ENCODE results near the gene NKX1-2.

NKX1-2 gene

DNA sequence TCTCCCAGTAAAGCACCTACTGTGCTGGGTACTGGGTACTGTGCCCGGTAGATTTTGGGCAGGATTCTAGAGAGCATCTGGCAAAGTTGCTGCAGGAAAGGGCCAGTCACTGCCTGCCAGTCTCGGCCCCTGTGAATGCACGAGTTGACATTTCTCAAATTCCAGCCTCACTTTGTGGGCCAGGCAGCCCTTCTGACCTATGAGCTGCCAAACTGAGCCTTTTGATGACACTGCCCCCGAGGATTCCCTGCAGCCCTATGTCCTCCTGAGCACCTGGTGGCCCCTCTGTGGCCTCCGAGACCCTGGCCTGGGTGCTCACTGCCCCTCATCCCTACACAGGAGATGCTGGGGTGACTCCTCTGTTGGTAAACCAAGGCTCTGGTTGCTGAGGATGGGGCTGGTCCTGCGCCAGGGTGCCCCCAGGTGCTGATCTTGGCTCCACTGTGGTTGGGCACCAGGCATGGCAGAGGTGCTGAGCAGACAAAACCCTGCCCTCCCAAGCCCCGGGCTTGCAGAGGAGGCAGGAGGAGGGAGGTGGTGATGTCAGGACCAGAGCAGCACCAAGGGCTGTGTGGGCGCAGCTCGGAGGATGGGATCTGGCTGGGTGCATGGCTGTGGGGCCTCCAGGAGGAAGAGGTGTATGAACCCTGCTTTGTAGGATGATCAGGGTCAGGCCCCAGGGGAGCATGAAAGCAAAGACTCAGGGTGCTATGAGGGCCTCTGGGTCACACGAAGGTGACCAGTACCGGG lies 28.0 kb upstream of the NKX1-2 start:
- Histone ChIP-seq H2AFZ (ENCODE audit: low read length) (no peak overlapping the region), H3K9me3 (replicated peaks; ENCODE audit: insufficient read depth, low read length) (no peaks in the 10 kb centered on the region), H4K20me1 (ENCODE audit: insufficient read depth, low read length) (no peaks in the 10 kb centered on the region), H3K27ac (ENCODE audit: low read length) (no peak overlapping the region), H3K36me3 (replicated peaks; ENCODE audit: insufficient read depth, low read length) (no peaks in the 10 kb centered on the region), H3F3A (ENCODE audit: insufficient read depth, low read length) (no peaks in the 10 kb centered on the region), H3K79me2 (ENCODE audit: low read length) (no peaks in the 10 kb centered on the region), H3K9ac (ENCODE audit: low read length) (no peak overlapping the region), H3K4me3 (ENCODE audit: low read length) (no peak overlapping the region), H3K9me2 (replicated peaks; ENCODE audit: insufficient read depth, low read length) (no peaks in the 10 kb centered on the region), H3K27me3 (replicated peaks; ENCODE audit: insufficient read depth, low read length) (no peaks in the 10 kb centered on the region), H3K4me2 (ENCODE audit: low read depth, low read length) (no peak overlapping the region), H3K4me1 (ENCODE audit: low read length) (no peaks in the 10 kb centered on the region)
- TF ChIP-seq, protein P1, sequence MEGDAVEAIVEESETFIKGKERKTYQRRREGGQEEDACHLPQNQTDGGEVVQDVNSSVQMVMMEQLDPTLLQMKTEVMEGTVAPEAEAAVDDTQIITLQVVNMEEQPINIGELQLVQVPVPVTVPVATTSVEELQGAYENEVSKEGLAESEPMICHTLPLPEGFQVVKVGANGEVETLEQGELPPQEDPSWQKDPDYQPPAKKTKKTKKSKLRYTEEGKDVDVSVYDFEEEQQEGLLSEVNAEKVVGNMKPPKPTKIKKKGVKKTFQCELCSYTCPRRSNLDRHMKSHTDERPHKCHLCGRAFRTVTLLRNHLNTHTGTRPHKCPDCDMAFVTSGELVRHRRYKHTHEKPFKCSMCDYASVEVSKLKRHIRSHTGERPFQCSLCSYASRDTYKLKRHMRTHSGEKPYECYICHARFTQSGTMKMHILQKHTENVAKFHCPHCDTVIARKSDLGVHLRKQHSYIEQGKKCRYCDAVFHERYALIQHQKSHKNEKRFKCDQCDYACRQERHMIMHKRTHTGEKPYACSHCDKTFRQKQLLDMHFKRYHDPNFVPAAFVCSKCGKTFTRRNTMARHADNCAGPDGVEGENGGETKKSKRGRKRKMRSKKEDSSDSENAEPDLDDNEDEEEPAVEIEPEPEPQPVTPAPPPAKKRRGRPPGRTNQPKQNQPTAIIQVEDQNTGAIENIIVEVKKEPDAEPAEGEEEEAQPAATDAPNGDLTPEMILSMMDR (IDR thresholded peaks at IDR 0.05; ENCODE audit: low read length), result no peak
- TF ChIP-seq EZH2phosphoT487 (IDR thresholded peaks at IDR 0.05; ENCODE audit: low read length), result no peak
- TF ChIP-seq EZH2 (optimal IDR thresholded peaks at IDR 0.05; ENCODE audit: low read depth, low read length), result no peak
- no peak for DNase-seq

DNA sequence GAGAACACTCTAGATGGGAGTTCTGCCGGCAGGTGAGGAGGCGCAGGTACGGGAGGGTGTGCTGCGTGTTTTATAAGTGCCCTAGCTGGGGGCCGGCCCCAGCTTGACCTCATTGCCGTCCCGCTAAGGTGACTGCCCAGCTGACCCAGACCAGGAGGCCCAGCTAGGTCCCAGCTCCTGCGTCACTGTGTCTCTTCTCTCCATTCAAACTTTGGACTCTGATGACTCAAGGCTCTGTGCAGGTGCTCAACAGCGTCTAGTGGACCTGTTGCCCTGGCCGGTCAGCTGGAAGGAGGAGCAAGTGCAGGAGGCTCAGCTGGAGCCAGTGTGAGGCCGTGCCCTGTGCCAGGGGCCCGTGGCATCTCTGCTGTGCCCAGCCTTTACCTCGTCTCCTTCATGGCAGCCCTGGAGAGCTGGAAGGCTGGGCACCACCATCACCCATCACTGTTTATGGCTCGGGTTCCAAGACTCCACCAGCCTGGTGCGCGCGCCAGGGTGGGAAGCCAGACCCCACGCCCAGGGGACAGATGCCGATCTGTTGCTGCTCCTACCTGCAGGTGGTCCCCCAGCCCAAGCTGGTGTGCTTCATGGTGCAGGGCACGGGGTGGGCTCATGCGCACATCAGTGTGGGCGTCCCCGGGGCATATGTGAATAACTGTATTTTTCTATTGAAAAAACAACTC lies 26.3 kb upstream of the NKX1-2 start:
- H4K20me1 ChIP-seq (ENCODE audit: insufficient read depth, low read length), result no peaks in the 10 kb centered on the region
- H3K9me2 ChIP-seq (replicated peaks; ENCODE audit: insufficient read depth, low read length), result no peaks in the 10 kb centered on the region
- H3K79me2 ChIP-seq (ENCODE audit: low read length), result no peaks in the 10 kb centered on the region
- no peak overlapping the region for H3K27ac ChIP-seq (ENCODE audit: low read length)
- no peak overlapping the region for H3K4me3 ChIP-seq (ENCODE audit: low read length)
- no peak overlapping the region for H2AFZ ChIP-seq (ENCODE audit: low read length)
- no peaks in the 10 kb centered on the region for H3F3A ChIP-seq (ENCODE audit: insufficient read depth, low read length)
- no peaks in the 10 kb centered on the region for H3K27me3 ChIP-seq (replicated peaks; ENCODE audit: insufficient read depth, low read length)
- no peak for DNase-seq
- no peak overlapping the region for H3K9ac ChIP-seq (ENCODE audit: low read length)
- H3K36me3 ChIP-seq (replicated peaks; ENCODE audit: insufficient read depth, low read length), result no peaks in the 10 kb centered on the region
- H3K4me2 ChIP-seq (ENCODE audit: low read depth, low read length), result no peak overlapping the region
- no peaks in the 10 kb centered on the region for H3K9me3 ChIP-seq (replicated peaks; ENCODE audit: insufficient read depth, low read length)
- TF ChIP-seq EZH2phosphoT487 (IDR thresholded peaks at IDR 0.05; ENCODE audit: low read length) (no peak), EZH2 (optimal IDR thresholded peaks at IDR 0.05; ENCODE audit: low read depth, low read length) (no peak)
- TF ChIP-seq, protein P1 (IDR thresholded peaks at IDR 0.05; ENCODE audit: low read length), result no peak
- no peaks in the 10 kb centered on the region for H3K4me1 ChIP-seq (ENCODE audit: low read length)

DNA sequence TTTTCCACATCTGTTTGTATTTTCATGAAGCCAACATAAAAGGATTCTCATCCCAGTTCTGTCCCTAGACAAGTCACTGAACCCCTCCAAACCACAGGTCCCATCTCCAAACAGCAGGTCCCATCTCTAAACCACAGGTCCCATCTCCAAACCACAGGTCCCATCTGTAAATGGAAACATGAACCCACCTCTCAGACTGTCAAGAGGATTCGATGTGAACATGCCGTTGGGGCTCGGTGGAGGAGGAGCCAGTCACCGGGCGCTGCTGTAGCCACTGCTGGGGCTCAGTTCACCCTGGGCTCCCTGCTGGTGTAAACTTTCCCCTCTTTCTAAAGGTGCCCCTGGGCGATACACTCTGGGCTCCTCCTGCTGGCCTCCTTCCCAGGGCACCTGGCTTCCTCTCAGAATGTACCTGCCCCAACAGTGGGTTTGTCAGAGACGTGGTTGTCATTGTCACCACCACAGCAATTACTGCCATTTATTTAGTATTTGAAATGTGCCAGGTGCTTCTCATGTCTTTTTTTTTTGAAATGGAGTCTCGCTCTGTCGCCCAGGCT lies 24.8 kb upstream of the NKX1-2 start:
- H3K9me3 ChIP-seq (replicated peaks; ENCODE audit: insufficient read depth, low read length), result no peaks in the 10 kb centered on the region
- no peaks in the 10 kb centered on the region for H3K79me2 ChIP-seq (ENCODE audit: low read length)
- H3K9me2 ChIP-seq (replicated peaks; ENCODE audit: insufficient read depth, low read length), result no peaks in the 10 kb centered on the region
- H4K20me1 ChIP-seq (ENCODE audit: insufficient read depth, low read length), result no peaks in the 10 kb centered on the region
- no peak overlapping the region for H3K4me3 ChIP-seq (ENCODE audit: low read length)
- no peaks in the 10 kb centered on the region for H3K4me1 ChIP-seq (ENCODE audit: low read length)
- H3K4me2 ChIP-seq (ENCODE audit: low read depth, low read length), result no peak overlapping the region
- no peak for DNase-seq
- H3K27ac ChIP-seq (ENCODE audit: low read length), result no peak overlapping the region
- H3F3A ChIP-seq (ENCODE audit: insufficient read depth, low read length), result no peaks in the 10 kb centered on the region
- no peak overlapping the region for H3K9ac ChIP-seq (ENCODE audit: low read length)
- no peak for TF ChIP-seq EZH2 (optimal IDR thresholded peaks at IDR 0.05; ENCODE audit: low read depth, low read length)
- TF ChIP-seq, protein P1 (IDR thresholded peaks at IDR 0.05; ENCODE audit: low read length), result no peak
- TF ChIP-seq EZH2phosphoT487 (IDR thresholded peaks at IDR 0.05; ENCODE audit: low read length), result no peak
- H3K27me3 ChIP-seq (replicated peaks; ENCODE audit: insufficient read depth, low read length), result no peaks in the 10 kb centered on the region
- H3K36me3 ChIP-seq (replicated peaks; ENCODE audit: insufficient read depth, low read length), result no peaks in the 10 kb centered on the region
- H2AFZ ChIP-seq (ENCODE audit: low read length), result no peak overlapping the region
